DND-41 (cell line): ENCODE data around the gene ADCK1.

Experiments used
- CTCF ChIP-seq: IDR thresholded peaks from 2 replicates; pipeline ENCODE4 v1.5.1; 2012; ENCODE audit warnings: borderline replicate concordance, low read length, moderate library complexity, mild to moderate bottlenecking; ENCODE audit not compliant: poor library complexity, severe bottlenecking; ENCODE audit errors: extremely low read depth
- EZH2 ChIP-seq: IDR thresholded peaks from 3 replicates; pipeline ENCODE4 v1.6.1; 2012; ENCODE audit warnings: borderline replicate concordance, low read depth, mild to moderate bottlenecking, moderate library complexity, low read length, inconsistent platforms; ENCODE audit not compliant: severe bottlenecking

GRCh38 chr14:77923131-77923936, 123.4 kb downstream of the ADCK1 start:
- TF ChIP-seq CTCF (no peak), EZH2 (no peak)
